Transverse colon (tissue), 4 donors: ENCODE measurements around the gene UCKL1. TPM values are rescaled to one million over a fixed set of nuclear protein-coding genes. Genes with fewer than 3 reads are reported as not detected.

Experiments used
- DNase-seq: peaks from one replicate; pipeline ENCODE4 v3.0.0-alpha.2; 2019
- H3K27ac ChIP-seq, 4 donors: fragments of 200-600 bp; sonication (generic); 2 replicates each; pipeline ENCODE4 v1.5.1; 2016 to 2018; ENCODE audit warnings: inconsistent platforms in 4 of 4
- H3K27me3 ChIP-seq: fragments of 200-600 bp; sonication (generic); 2 replicates; pipeline ENCODE4 v1.5.1; 2017; ENCODE audit warnings: inconsistent platforms
- H3K36me3 ChIP-seq, 4 donors: fragments of 200-600 bp; sonication (generic); 2 replicates each; pipeline ENCODE4 v1.5.1; 2017 to 2019; ENCODE audit warnings: inconsistent platforms in 4 of 4
- H3K4me1 ChIP-seq, 4 donors: fragments of 200-600 bp; sonication (generic); 2 replicates each; pipeline ENCODE4 v1.5.1; 2017 to 2020; ENCODE audit warnings: inconsistent platforms in 4 of 4
- H3K4me3 ChIP-seq, 4 donors: fragments of 200-600 bp; sonication (generic); 1 replicate in 1 of 4; 2 replicates in 3 of 4; pipeline versions ENCODE4 v1.5.1 to v1.6.1; 2017 to 2019; ENCODE audit warnings: inconsistent platforms in 4 of 4
- H3K9me3 ChIP-seq, 2 donors: fragments of 200-600 bp; sonication (generic); 2 replicates each; pipeline ENCODE4 v1.5.1; 2017 to 2019; ENCODE audit warnings: inconsistent platforms in 2 of 2
- EP300 ChIP-seq: sonication (generic); formaldehyde crosslinking; IDR thresholded peaks from one replicate; pipeline ENCODE4 v1.6.1; 2017; ENCODE audit warnings: antibody characterized with exemption, low read depth
- POLR2A ChIP-seq: fragments of 450-650 bp; IDR thresholded peaks from one replicate; pipeline ENCODE4 v1.6.1; 2016; ENCODE audit warnings: antibody characterized with exemption, mild to moderate bottlenecking, moderate library complexity
- POLR2AphosphoS5 ChIP-seq, 3 donors: sonication (generic); formaldehyde crosslinking; IDR thresholded peaks; one replicate each; pipeline ENCODE4 v1.6.1; 2016; ENCODE audit warnings: antibody characterized with exemption in 3 of 3
- WGBS, 2 donors: methylation state at CpG; one replicate each; pipeline ENCODE4 v1.1.5; 2018; ENCODE audit warnings: low coverage in 1 of 2; 5-methylcytosine and 5-hydroxymethylcytosine counted together
- in situ Hi-C, 4 donors: fragments of 200-750 bp; cut with MboI; loops; one replicate each; pipeline versions ENCODE4 v1.15.0 to v1.15.1; 2017; ENCODE audit warnings: low sequenced_read_pairs in 3 of 4, low pct_ligation_motif_present in 1 of 4, low pct_unique_long_range_greater_than_20kb in 1 of 4
- intact Hi-C: fragments of 100-400 bp; cut with DNase I; formaldehyde crosslinking; loops from one replicate; pipeline ENCODE4 v1.15.1; 2023; ENCODE audit warnings: low total_unique reads
- total RNA-seq, 4 donors: library from RNA; depleted of rRNA; stranded (reverse); fragments of >200 nt; gene quantifications; one replicate each; pipeline ENCODE4 v1.1.0, GENCODE V29; 2016
- TF ChIP-seq, protein P1 (sequence below), 5 experiments: fragments of 200-600 bp in 3 of 5; fragments of 450-650 bp in 2 of 5; sonication (generic) in 3 of 5; IDR thresholded peaks; 1 replicate in 2 of 5; 2 replicates in 3 of 5; pipeline ENCODE4 v1.5.1; 2016 to 2017; ENCODE audit warnings: antibody characterized with exemption in 5 of 5, inconsistent platforms in 3 of 5, mild to moderate bottlenecking in 2 of 5, moderate library complexity in 1 of 5

The UCKL1 gene
- total RNA-seq, result 100 to 1,000 TPM in 1 of 4 donors, 10 to 100 TPM in 3; 41.1 to 189 (median 68.5) TPM

DNA sequence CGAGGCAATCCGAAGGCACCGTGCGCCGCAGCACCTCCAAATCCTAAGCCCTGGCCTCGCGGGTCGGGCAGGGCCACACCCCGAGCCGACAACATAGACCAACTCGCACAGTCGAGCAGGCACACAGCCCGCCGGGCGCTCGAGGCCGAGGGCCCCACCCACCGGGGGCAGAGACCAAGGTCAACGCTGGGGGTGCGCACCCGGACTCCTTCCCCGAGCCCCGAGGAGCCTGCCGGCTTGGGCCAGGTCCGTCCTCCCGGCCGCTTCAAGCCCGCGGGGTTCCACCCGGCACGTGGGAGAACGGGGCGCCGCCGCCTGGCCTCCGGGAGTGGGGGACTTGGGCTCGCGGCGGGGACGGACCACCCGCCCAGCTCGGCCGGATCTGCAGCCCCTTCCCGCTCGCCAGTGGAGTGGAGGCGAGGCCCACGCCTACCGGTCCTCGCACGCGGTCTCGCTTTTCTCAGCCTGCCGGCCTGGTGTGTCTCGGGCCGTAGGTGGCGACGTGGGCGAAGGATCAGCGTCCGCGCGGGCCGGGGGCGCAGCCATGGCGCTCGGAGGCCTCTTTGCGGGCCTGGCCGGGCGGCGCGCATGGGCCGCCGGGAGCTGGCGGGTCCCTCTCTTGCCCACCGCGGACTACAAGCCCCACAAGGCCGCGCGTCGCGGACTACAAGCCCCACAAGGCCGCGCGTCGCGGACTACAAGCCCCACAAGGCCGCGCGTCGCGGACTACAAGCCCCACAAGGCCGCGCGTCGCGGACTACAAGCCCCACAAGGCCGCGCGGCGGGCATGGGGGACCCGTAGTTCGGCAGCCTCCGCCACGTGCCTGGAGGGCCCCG lies at the start of gene UCKL1:
Gene UCKL1 (minus strand): TSS at position 590 of the 837 bp plus-strand sequence. CDS start 44 bp downstream, at position 546.
- peaks cover 38 to 59% (median 54%) of the 10 kb centered on the region in 4 donors for H3K4me1 ChIP-seq
- in situ Hi-C loops, result no loop called here
- H3K4me3 ChIP-seq, result peak within 1 kb of the TSS; percentile 58 to 93 (median 87)
- no peaks in the 10 kb centered on the region for H3K9me3 ChIP-seq
- DNase-seq, result peak; percentile 94
- H3K27ac ChIP-seq, result peak within 1 kb of the TSS; percentile 94 to 97 (median 95)
- intact Hi-C loops, result no loop called here
- H3K27me3 ChIP-seq, result no peaks in the 10 kb centered on the region
- WGBS, 2 donors, result 1% methylated on average over 71 of the region's 105 CpGs; no CpG with 5 or more reads in 1 of the 2 donors
- TF ChIP-seq POLR2AphosphoS5 (IDR thresholded peaks at IDR 0.05), result peak; percentile 41 to 92 (median 81)
- TF ChIP-seq EP300, result no peak
- TF ChIP-seq POLR2A, result peak; percentile 86
- TF ChIP-seq, protein P1, sequence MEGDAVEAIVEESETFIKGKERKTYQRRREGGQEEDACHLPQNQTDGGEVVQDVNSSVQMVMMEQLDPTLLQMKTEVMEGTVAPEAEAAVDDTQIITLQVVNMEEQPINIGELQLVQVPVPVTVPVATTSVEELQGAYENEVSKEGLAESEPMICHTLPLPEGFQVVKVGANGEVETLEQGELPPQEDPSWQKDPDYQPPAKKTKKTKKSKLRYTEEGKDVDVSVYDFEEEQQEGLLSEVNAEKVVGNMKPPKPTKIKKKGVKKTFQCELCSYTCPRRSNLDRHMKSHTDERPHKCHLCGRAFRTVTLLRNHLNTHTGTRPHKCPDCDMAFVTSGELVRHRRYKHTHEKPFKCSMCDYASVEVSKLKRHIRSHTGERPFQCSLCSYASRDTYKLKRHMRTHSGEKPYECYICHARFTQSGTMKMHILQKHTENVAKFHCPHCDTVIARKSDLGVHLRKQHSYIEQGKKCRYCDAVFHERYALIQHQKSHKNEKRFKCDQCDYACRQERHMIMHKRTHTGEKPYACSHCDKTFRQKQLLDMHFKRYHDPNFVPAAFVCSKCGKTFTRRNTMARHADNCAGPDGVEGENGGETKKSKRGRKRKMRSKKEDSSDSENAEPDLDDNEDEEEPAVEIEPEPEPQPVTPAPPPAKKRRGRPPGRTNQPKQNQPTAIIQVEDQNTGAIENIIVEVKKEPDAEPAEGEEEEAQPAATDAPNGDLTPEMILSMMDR (IDR thresholded peaks at IDR 0.05), result no peak
- H3K36me3 ChIP-seq, result no peaks in the 10 kb centered on the region

DNA sequence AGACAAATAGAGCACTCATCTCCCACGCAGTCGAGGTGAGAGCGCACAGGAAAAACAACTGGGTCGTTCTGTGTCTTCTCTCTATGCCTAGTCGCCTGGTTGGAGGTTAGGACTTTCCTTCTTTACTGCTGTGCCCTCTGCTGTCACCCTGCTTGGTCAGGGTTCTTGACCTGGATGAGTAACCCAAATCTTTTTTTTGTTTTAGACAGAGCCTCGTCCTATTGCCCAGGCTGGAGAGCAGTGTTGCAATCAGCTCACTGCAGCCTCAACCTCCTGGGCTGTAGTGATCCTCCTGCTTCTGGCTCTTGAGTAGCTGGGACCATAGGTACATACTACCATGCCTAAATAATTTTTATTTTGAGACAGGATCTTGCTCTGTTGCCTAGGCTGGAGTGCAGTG lies 49.2 kb upstream of the UCKL1 start:
- Histone ChIP-seq H3K27ac (no peak overlapping the region), H3K27me3 (no peaks in the 10 kb centered on the region), H3K36me3 (peaks cover 0 to 57% (median 28%) of the 10 kb centered on the region in 4 donors), H3K9me3 (no peaks in the 10 kb centered on the region), H3K4me3 (no peak overlapping the region), H3K4me1 (no peaks in the 10 kb centered on the region)
- 75 to 87% methylated on average over 4 to 6 of the region's 6 CpGs for WGBS, 2 donors
- no peak for DNase-seq
- TF ChIP-seq, protein P1 (IDR thresholded peaks at IDR 0.05), result no peak
- TF ChIP-seq POLR2A (no peak), EP300 (no peak), POLR2AphosphoS5 (IDR thresholded peaks at IDR 0.05) (no peak)
- in situ Hi-C loops (no loop called here), intact Hi-C loops (no loop called here)

DNA sequence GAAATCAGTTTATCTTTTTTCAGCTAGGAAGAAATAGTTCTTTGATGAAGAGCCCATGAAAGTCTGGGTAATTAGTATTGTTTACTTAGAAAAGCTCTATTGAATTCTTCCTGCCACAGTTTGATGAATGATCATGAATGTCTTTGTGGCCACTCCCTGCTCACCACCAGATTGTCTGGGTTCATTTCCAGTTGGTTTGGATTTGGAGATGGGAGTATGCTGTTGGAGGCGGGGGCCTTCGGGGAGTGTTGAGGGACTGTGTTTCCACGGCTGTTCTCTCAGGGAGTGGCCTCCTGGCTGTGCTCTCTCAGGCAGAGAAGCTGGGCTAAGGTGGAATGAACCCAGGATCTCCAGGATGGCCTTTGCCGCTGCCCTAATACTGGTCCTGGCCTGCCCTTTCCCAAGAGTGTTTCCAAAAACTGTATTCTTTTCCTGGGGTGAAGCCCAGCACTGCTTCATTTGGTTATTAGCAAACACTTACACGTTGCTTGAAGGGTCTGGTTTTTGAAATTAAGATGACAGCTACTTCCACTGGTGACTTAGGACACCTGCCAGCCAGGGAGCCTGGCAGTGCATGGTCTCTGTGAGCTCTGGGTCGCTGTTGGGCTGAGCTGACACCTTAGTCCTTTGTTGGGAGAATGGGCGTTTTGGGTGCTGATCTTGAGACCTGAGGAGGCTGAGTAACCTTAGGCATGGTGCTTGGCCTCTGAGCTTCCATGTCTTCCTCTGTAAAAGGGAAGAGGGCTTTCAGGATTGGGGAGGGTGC lies 47.9 kb upstream of the UCKL1 start:
- H3K27me3 ChIP-seq, result no peaks in the 10 kb centered on the region
- H3K36me3 ChIP-seq, result peaks cover 0 to 57% (median 28%) of the 10 kb centered on the region in 4 donors
- intact Hi-C loops, result no loop called here
- in situ Hi-C loops, result no loop called here
- no peaks in the 10 kb centered on the region for H3K4me1 ChIP-seq
- no peak overlapping the region for H3K4me3 ChIP-seq
- DNase-seq, result no peak
- H3K27ac ChIP-seq, result no peak overlapping the region
- no peaks in the 10 kb centered on the region for H3K9me3 ChIP-seq
- TF ChIP-seq POLR2A, result no peak
- TF ChIP-seq POLR2AphosphoS5 (IDR thresholded peaks at IDR 0.05), result no peak
- TF ChIP-seq, protein P1 (IDR thresholded peaks at IDR 0.05), result no peak
- TF ChIP-seq EP300, result no peak
- WGBS, 2 donors, result 63 to 100% methylated on average over 1 to 7 of the region's 7 CpGs

DNA sequence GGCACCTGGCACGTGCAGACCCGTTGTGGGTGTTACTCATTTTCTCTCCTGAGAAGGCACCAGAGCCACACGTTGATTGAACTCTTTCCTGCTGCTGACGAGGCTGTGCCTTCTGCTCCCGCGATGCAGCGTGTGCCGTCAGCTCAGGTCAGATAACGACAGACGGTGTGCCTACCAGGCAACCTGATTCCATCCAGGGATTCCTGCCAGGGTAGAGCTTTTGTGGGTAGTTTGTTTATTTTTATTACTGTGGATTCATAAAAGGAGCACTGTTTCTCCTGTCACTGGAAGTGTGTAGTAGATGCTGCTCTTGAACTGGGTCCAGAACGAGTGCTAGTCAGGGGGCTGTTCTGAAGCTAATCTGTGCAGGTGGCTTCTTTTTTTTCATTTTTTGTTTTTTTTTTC lies 45.4 kb upstream of the UCKL1 start:
- intact Hi-C loops (no loop called here), in situ Hi-C loops (no loop called here)
- H3K27me3 ChIP-seq, result no peaks in the 10 kb centered on the region
- peaks cover 0 to 63% (median 28%) of the 10 kb centered on the region in 4 donors for H3K36me3 ChIP-seq
- no peak for DNase-seq
- H3K4me1 ChIP-seq, result no peaks in the 10 kb centered on the region
- 59 to 71% methylated on average over 1 to 11 of the region's 11 CpGs for WGBS, 2 donors
- no peaks in the 10 kb centered on the region for H3K9me3 ChIP-seq
- TF ChIP-seq POLR2A (no peak), POLR2AphosphoS5 (IDR thresholded peaks at IDR 0.05) (no peak), EP300 (no peak)
- TF ChIP-seq, protein P1 (IDR thresholded peaks at IDR 0.05), result no peak
- no peak overlapping the region for H3K27ac ChIP-seq
- H3K4me3 ChIP-seq, result no peak overlapping the region
